Retinal pigment epithelial cell (primary cell): Measurements from ENCODE around the gene SLC24A3.

Experiments
- DNase-seq: peaks from one replicate; pipeline ENCODE4 v3.0.0-alpha.2; 2010; ENCODE audit warnings: low read depth
- H3K4me3 ChIP-seq: 2 replicates; pipeline ENCODE4 v1.5.1; 2011; ENCODE audit warnings: mild to moderate bottlenecking, low read length, control low read depth, moderate library complexity
- TF ChIP-seq, protein P1 (sequence below): conservative IDR thresholded peaks from 2 replicates; pipeline ENCODE4 v1.5.1; 2011; ENCODE audit warnings: low read depth, low read length, control low read depth, inconsistent platforms

Gene SLC24A3

DNA sequence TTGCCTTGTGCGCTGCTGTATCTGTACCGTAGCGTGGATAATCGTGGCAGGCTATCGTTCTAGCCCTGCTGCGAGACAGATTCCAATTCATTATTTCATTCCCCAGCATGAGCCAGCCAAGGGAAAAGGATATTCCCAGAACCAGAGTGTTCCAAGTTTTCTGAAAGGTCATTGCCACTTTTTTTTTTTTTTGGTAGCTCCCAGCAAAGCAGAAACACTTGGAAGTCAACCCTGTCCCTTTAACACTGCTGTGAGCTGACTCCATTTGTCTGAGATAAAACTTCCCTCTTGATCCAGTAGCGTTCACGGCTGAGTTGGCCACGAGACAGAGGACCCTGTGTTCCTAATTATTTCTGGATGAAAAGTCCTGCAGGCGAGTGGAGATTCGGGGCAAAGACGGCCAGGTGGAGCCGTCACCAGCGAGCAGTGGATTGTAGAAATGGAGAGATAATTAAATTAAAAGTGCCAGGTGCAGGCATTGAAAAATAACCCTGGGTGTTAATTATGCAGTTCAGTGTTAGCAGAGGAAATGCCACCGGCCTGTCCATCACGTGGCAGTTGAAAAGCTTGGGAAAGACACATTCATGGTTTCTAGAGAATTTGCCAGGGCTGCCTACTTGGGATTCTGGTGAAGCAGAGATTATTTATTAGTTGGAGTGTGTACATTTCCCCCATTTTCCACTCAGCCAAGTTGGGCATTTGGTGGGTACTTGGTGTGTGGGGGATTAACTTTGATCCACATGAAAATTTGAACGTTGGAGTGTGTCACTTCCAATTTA is 164.2 kb downstream of the SLC24A3 start:
- TF ChIP-seq, protein P1, sequence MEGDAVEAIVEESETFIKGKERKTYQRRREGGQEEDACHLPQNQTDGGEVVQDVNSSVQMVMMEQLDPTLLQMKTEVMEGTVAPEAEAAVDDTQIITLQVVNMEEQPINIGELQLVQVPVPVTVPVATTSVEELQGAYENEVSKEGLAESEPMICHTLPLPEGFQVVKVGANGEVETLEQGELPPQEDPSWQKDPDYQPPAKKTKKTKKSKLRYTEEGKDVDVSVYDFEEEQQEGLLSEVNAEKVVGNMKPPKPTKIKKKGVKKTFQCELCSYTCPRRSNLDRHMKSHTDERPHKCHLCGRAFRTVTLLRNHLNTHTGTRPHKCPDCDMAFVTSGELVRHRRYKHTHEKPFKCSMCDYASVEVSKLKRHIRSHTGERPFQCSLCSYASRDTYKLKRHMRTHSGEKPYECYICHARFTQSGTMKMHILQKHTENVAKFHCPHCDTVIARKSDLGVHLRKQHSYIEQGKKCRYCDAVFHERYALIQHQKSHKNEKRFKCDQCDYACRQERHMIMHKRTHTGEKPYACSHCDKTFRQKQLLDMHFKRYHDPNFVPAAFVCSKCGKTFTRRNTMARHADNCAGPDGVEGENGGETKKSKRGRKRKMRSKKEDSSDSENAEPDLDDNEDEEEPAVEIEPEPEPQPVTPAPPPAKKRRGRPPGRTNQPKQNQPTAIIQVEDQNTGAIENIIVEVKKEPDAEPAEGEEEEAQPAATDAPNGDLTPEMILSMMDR = no peak
- no peak overlapping the region for H3K4me3 ChIP-seq
- DNase-seq = no peak

DNA sequence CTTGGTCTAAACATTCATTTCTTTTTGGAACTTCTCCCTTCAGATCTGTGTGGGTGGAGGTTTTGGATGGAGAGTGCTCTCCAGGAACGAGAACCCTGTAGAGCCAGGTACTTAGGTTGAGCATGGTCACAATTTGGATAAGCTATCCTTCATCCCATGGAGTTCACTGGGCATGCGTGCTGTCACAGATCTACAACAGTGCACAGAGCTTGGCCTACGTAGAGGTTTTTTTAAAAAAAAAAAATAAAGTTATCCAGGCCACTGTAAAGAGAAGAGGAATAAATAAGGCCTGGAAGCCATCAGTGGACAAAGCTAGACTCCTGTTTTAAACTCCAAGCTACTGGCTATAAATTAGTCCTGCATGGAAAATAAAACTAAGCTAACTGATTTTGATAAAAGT is 165.6 kb downstream of the SLC24A3 start:
- no peak overlapping the region for H3K4me3 ChIP-seq
- no peak for DNase-seq
- TF ChIP-seq, protein P1 = no peak

DNA sequence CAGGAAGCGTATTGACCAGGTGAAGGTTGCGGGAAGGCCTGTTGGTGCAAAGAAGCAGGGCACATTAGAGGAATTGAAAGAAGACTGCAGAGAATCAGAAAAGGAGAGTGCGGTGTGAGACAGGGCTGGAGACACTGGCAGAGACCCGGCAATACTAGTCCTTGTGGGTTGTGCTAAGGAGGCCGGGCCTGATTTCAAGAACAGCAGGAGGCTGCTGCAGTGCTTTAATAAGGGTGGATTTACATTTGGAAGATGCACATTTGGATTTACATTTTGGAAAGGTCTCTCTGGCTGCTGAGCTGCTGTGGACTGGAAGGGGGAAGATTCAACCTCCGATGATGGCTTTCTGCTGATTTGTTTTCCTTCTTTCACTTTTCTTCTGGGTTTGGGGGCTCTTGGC is 167.8 kb downstream of the SLC24A3 start:
- TF ChIP-seq, protein P1 = no peak
- DNase-seq = no peak
- no peak overlapping the region for H3K4me3 ChIP-seq

- no peak overlapping the region for H3K4me3 ChIP-seq
- no peak for DNase-seq
- TF ChIP-seq, protein P1 = no peak
These were observed 169.5 kb downstream of the SLC24A3 start for GRCh38 chr20:19381947-19382346.

- no peak overlapping the region for H3K4me3 ChIP-seq
- DNase-seq = no peak
- TF ChIP-seq, protein P1 = no peak
These were observed 170.2 kb downstream of the SLC24A3 start for GRCh38 chr20:19382386-19383340.

DNA sequence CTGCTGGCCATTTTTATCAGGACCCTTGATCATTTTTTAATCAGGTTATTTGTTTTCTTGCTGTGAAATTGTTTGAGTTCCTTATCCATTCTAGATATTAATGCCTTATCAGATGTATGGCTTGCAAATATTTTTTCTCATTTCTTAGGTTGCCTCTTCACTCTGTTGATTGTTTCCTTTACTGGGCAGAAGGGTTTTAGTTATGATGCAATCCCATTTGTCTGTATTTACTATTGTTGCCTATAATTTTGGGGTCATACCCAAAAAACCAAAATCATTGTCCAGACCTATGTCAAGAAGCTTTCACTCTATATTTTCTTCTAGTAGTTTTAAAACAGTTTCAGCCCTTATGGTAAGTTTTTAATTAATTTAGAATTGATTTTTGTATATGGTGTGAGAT is 172.5 kb downstream of the SLC24A3 start:
- TF ChIP-seq, protein P1 = no peak
- DNase-seq = no peak

More for the DNA sequence above, 172.5 kb downstream of the SLC24A3 start:
- no peak overlapping the region for H3K4me3 ChIP-seq
